GM12864 (cell line): ENCODE results near the gene CIITA.

Source experiments
- DNase-seq: peaks from one replicate; pipeline ENCODE4 v3.0.0-alpha.2; 2011; ENCODE audit warnings: low read depth
- H3K4me3 ChIP-seq: 2 replicates; pipeline ENCODE4 v1.5.1; 2011; ENCODE audit warnings: mild to moderate bottlenecking, low read depth, low read length, control low read depth
- TF ChIP-seq, protein P1 (sequence below): IDR thresholded peaks from 2 replicates; pipeline ENCODE4 v1.5.1; 2011; ENCODE audit warnings: low read depth, mild to moderate bottlenecking, moderate library complexity, low read length, control low read depth, inconsistent platforms; ENCODE audit errors: missing control alignments

CIITA gene

DNA sequence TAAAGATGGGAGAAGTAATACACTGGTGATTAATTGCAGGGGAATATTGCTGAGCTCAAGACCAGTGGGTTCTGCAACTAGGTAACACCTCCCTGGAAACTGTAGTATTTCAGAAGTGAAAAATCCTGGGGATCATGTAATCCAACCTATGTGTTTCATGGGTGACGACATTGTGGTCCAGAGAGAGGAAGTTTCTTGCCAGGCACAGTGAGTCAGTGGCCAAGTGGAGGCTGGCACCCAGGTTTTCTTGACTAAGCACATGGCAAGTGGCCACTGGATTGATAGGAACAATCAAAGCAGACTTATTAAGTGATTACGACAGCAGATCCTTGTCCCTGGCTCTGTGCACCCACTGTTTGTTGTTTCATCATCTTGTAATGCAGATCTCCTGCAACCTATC lies 14.6 kb upstream of the CIITA start:
- TF ChIP-seq, protein P1, sequence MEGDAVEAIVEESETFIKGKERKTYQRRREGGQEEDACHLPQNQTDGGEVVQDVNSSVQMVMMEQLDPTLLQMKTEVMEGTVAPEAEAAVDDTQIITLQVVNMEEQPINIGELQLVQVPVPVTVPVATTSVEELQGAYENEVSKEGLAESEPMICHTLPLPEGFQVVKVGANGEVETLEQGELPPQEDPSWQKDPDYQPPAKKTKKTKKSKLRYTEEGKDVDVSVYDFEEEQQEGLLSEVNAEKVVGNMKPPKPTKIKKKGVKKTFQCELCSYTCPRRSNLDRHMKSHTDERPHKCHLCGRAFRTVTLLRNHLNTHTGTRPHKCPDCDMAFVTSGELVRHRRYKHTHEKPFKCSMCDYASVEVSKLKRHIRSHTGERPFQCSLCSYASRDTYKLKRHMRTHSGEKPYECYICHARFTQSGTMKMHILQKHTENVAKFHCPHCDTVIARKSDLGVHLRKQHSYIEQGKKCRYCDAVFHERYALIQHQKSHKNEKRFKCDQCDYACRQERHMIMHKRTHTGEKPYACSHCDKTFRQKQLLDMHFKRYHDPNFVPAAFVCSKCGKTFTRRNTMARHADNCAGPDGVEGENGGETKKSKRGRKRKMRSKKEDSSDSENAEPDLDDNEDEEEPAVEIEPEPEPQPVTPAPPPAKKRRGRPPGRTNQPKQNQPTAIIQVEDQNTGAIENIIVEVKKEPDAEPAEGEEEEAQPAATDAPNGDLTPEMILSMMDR, result no peak
- no peak overlapping the region for H3K4me3 ChIP-seq
- no peak for DNase-seq

DNA sequence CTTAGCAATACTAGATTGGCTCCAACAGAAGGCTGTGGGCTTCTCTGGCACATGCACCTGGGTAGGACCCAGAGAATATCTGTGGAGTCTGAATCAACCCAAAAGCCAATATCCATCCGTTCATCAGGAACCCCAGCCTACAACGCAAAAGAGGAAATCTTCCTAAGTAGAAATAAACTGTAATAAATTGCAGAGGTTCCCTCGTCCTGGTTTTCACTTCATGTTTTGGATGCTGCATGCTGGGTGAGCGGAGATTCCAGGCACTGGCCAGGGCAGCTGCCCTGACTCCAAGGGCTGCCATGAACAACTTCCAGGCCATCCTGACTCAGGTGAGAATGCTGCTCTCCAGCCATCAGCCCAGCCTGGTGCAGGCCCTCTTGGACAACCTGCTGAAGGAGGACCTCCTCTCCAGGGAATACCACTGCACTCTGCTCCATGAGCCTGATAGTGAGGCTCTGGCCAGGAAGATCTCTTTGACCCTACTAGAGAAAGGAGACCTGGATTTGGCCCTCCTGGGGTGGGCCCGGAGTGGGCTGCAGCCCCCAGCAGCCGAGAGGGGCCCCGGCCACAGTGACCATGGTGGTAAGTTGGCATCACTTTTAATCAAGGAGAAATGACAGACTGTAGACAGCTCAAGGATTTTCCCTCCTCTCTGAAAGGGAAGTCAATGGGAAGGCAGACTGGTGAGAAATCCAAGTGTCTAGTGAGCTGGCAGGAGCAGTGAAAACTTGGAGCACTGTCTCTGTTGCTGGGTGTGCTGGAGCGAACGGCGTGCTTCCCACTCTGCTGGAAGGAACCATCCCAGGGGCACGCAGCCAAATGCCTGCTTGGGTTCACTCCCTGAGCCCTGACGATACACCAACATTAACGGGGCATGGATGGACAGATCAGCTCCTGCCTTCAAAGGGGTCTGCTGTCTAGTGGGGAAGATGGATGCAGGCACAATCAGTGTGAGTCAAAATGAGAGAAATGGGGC lies 10.7 kb upstream of the CIITA start:
- no peak for DNase-seq
- H3K4me3 ChIP-seq, result no peak overlapping the region
- TF ChIP-seq, protein P1, result no peak

DNA sequence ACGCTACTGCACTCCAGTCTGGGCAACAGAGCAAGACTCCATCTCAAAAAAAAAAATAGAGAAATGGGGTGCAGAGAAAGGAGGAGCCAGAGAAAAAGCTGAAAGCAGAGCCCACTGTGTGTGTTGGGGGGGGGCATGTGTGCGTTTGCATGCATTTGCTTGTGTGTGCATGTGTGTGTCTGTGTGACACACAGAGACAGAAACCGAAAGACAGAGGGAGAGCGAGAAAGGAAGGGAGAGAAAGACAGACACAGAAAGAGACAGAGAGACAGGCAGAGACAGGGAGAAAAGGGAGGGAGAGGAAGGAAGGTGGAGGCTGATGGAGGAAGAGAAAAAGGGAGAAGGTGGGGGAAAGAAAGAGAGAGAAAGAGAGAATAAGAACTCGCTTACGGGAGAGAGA lies 9.8 kb upstream of the CIITA start:
- TF ChIP-seq, protein P1, result no peak
- H3K4me3 ChIP-seq, result no peak overlapping the region
- DNase-seq, result no peak

DNA sequence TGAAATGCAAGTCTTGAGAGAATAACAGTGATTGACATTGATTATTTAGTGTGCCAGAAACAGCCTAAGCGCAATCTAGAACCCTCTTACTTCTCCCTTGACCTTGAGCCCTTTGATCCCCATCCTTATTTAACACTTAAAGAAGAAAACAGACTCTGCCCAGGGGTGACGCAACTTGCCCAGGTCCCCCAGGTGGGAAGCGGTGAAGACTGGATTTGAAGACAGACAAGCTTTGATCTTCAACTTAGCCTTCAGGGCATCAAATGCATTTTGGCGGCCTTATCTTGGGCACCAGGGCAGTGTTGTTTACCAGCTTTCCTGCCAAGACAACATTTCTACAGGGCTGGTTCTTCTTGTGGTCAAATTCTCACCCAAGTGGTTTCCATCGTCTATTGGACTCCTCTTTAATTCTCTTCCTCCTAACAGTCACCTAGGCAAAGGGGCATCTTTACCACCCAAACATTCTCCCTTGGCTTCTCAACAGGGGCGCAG lies 8.9 kb upstream of the CIITA start:
- H3K4me3 ChIP-seq, result no peak overlapping the region
- TF ChIP-seq, protein P1, result no peak
- DNase-seq, result no peak

DNA sequence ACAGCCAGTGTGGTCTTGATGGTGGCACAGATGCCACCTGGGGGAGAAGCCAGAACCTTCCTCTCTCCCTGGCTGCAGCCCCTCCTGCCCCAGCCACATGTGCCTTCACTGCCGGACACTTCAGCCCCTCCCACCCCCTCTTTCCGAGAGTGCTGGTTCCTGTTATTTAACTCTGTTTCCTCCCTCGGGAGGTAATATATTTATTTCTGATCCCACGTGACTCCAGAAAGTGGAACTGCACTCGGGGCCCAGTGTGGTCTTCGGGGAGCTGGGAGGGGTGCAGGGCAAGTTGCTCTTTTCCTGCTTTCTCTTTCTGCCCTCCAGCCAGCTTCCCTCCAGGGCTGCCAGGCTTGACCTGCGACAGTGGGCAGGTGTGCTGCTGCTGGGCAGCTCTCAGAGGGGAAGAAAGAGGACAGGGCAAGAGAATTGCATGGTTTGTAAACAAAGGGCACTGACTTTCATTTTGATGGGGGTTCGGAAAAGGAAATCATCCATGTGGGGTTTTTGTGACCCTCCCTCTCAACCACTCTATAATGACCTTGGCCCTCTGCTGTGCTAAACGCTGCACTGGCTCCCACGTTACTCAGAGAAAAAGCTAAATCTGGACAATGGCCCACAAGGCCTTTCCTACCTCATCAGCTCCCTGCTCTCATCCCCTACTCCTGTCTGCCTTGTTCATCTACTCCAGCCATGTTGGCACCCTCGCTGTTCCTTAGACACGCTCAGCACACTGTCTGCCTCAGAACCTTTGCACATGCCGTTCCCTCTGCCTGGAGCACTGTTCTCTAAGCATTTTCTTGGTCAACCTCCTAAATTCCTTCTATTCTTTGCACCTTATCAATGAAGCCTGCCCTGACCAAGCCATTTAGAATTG lies 8.2 kb upstream of the CIITA start:
- TF ChIP-seq, protein P1, result no peak
- DNase-seq, result no peak
- H3K4me3 ChIP-seq, result peak overlapping the region; percentile 28

DNA sequence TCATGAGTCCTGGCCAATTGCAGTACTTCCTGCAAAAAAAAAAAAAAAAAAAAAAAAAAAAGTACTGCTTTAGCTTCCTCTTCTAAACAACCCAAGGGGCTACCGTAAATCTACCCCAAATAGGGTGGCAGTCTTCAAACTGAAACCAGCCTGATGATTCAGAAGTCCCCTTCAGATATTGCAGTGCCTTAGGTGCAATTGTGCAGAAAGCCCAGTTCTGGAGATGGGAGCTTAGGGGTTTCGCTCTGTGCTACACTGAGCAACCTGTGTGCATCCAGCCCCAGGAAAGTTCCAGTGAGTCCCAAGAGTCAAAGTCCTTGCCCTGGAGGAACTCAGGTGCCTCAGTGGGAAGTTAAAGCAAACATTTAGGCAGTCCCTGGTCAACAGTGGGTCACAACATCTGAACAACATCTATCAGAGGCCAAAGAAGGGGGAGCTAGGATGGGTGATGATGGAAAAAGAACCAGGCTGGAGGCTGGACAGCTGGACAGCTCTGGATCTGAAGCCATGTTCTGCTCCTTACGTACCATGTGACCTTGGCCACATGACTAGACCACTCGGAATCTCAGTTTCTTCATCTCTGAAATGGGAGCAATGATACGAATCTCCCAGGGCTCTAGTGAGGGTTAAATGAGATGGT lies 6.7 kb upstream of the CIITA start:
- TF ChIP-seq, protein P1, result no peak
- no peak for DNase-seq
- no peak overlapping the region for H3K4me3 ChIP-seq
